Endothelial cell of umbilical vein (primary cell): ENCODE data around the gene CDH23. TPM values are rescaled to one million over a fixed set of nuclear protein-coding genes. Genes with fewer than 3 reads are reported as not detected.

Experiments used
- BruUV-seq: library from RNA; stranded (reverse); fragments of 400-500 nt; replicated peaks from 2 replicates; lab custom pipeline; 2021; lab: Mats Ljungman, UMichigan
- CTCF ChIA-PET: fragments of 300-600, 350-600 bp; sonication (Branson Sonifier 250); formaldehyde crosslinking; loops from one replicate; lab custom pipeline; 2021; ENCODE audit warnings: antibody characterized with exemption, inconsistent platforms; lab: Charles Lee
- POLR2A ChIA-PET: fragments of 300-600, 350-600 bp; sonication (Branson Sonifier 250); formaldehyde crosslinking; loops from one replicate; lab custom pipeline; 2021; ENCODE audit warnings: antibody characterized with exemption, inconsistent platforms; lab: Charles Lee
- DNase-seq: peaks from one replicate; pipeline ENCODE4 v3.0.0-alpha.2; 2011; ENCODE audit warnings: low read depth, low spot score
- FAIRE-seq: peaks from 2 replicates; lab custom pipeline; 2011; peaks lifted over from hg19 to GRCh38; lab: Jason Lieb, UNC
- H2AFZ ChIP-seq: 2 replicates; pipeline ENCODE4 v1.6.0; 2012; ENCODE audit warnings: low read depth, low read length, control low read depth, inconsistent platforms
- H3K27ac ChIP-seq: 2 replicates; pipeline ENCODE4 v1.5.1; 2011; ENCODE audit warnings: low read depth, mild to moderate bottlenecking, control low read depth, low read length, moderate library complexity; ENCODE audit not compliant: insufficient read depth
- H3K27me3 ChIP-seq, 2 experiments: 2 replicates each; pipeline versions ENCODE4 v1.6.0 to v1.6.1; 2011; ENCODE audit warnings: low read length in 2 of 2, mixed read lengths in 1 of 2; ENCODE audit not compliant: control insufficient read depth in 2 of 2, insufficient read depth in 2 of 2
- H3K36me3 ChIP-seq, 2 experiments: 2 replicates in 1 of 2; 3 replicates in 1 of 2; pipeline ENCODE4 v1.5.1; 2011; ENCODE audit warnings: low read length in 2 of 2, mild to moderate bottlenecking in 1 of 2, moderate library complexity in 1 of 2; ENCODE audit not compliant: control insufficient read depth in 2 of 2, insufficient read depth in 2 of 2; ENCODE audit errors: extremely low read depth in 1 of 2
- H3K4me1 ChIP-seq: 3 replicates; pipeline ENCODE4 v1.5.1; 2011; ENCODE audit warnings: mild to moderate bottlenecking, low read length; ENCODE audit not compliant: control insufficient read depth, insufficient read depth; ENCODE audit errors: extremely low read depth
- H3K4me2 ChIP-seq: 2 replicates; pipeline ENCODE4 v1.6.1; 2011; ENCODE audit warnings: low read length, control low read depth, mixed read lengths; ENCODE audit not compliant: insufficient read depth
- H3K4me3 ChIP-seq, 3 experiments: fragments of 200-600 bp in 1 of 3; sonication (generic), shearing (Covaris generic) in 1 of 3; replicated peaks in 1 of 3; 2 replicates each; pipeline ENCODE4 v1.5.1; 2011 to 2016; ENCODE audit warnings: control low read depth in 3 of 3, low read length in 3 of 3, mild to moderate bottlenecking in 2 of 3, inconsistent platforms in 1 of 3, low read depth in 1 of 3, moderate library complexity in 1 of 3; ENCODE audit not compliant: insufficient read depth in 1 of 3
- H3K79me2 ChIP-seq: 2 replicates; pipeline ENCODE4 v1.6.0; 2012; ENCODE audit warnings: low read length, inconsistent platforms; ENCODE audit not compliant: control insufficient read depth, insufficient read depth
- H3K9ac ChIP-seq: replicated peaks from 2 replicates; pipeline ENCODE3; 2011; ENCODE audit warnings: low read length, control low read depth; ENCODE audit not compliant: insufficient read depth; ENCODE audit errors: extremely low read depth
- H3K9me1 ChIP-seq: replicated peaks from 3 replicates; pipeline ENCODE4 v1.6.0; 2011; ENCODE audit warnings: mild to moderate bottlenecking, low read length; ENCODE audit not compliant: control insufficient read depth, insufficient read depth; ENCODE audit errors: extremely low read depth
- H3K9me3 ChIP-seq: replicated peaks from 2 replicates; pipeline ENCODE4 v1.5.1; 2012; ENCODE audit warnings: low read length, inconsistent platforms; ENCODE audit not compliant: control insufficient read depth, insufficient read depth
- H4K20me1 ChIP-seq: replicated peaks from 2 replicates; pipeline ENCODE3; 2011; ENCODE audit warnings: mild to moderate bottlenecking, low read length; ENCODE audit not compliant: control insufficient read depth, insufficient read depth; ENCODE audit errors: extremely low read depth
- CTCF ChIP-seq, 2 donors: IDR thresholded peaks; 1 replicate in 1 of 2; 2 replicates in 1 of 2; pipeline ENCODE4 v1.5.1; 2011; ENCODE audit warnings: low read length in 2 of 2, mild to moderate bottlenecking in 2 of 2, moderate library complexity in 2 of 2, control low read depth in 1 of 2, inconsistent platforms in 1 of 2, low read depth in 1 of 2; ENCODE audit not compliant: insufficient read depth in 1 of 2; ENCODE audit errors: extremely low read depth in 1 of 2
- EZH2 ChIP-seq: IDR thresholded peaks from 2 replicates; pipeline ENCODE4 v1.6.1; 2012; ENCODE audit warnings: borderline replicate concordance, low read depth, mild to moderate bottlenecking, moderate library complexity, low read length, inconsistent platforms; ENCODE audit not compliant: severe bottlenecking
- FOS ChIP-seq: IDR thresholded peaks from 2 replicates; pipeline ENCODE4 v1.6.1; 2011; ENCODE audit warnings: mild to moderate bottlenecking, low read length, moderate library complexity, borderline replicate concordance; ENCODE audit not compliant: insufficient read depth
- GATA2 ChIP-seq: IDR thresholded peaks from 2 replicates; pipeline ENCODE4 v1.7.0; 2011; ENCODE audit warnings: low read depth, mild to moderate bottlenecking, moderate library complexity, mixed read lengths, low read length; ENCODE audit not compliant: insufficient read length, insufficient read depth
- JUN ChIP-seq: IDR thresholded peaks from 2 replicates; pipeline ENCODE4 v1.6.1; 2011; ENCODE audit warnings: borderline replicate concordance, low read depth; ENCODE audit not compliant: insufficient read length, insufficient read depth
- MAX ChIP-seq: IDR thresholded peaks from 2 replicates; pipeline ENCODE4 v1.6.1; 2011; ENCODE audit not compliant: insufficient read depth, insufficient read length
- MYC ChIP-seq: IDR thresholded peaks from one replicate; pipeline ENCODE4 v1.6.1; 2011; ENCODE audit warnings: mild to moderate bottlenecking, low read depth, low read length
- POLR2A ChIP-seq: IDR thresholded peaks from 2 replicates; pipeline ENCODE4 v1.6.1; 2012; ENCODE audit warnings: low read depth, mild to moderate bottlenecking, control low read depth, low read length
- POLR2AphosphoS5 ChIP-seq: IDR thresholded peaks from 2 replicates; pipeline ENCODE4 v1.6.1; 2012; ENCODE audit warnings: low read depth, mild to moderate bottlenecking, control low read depth, low read length, moderate library complexity; ENCODE audit not compliant: insufficient read depth
- dilution Hi-C: fragments of 300-500 bp; cut with MboI; formaldehyde crosslinking; loops from one replicate; pipeline ENCODE4 v1.15.0; 2019; ENCODE audit warnings: low sequenced_read_pairs; ENCODE audit not compliant: extremely low pct_ligation_motif_present
- intact Hi-C: fragments of 100-400 bp; cut with micrococcal nuclease; formaldehyde crosslinking; loops from one replicate; pipeline ENCODE4 v1.10.0; 2022
- polyA plus RNA-seq, 4 experiments: library from polyadenylated mRNA; depleted of rRNA in 3 of 4; stranded (reverse) in 3 of 4; unstranded in 1 of 4; fragments of >200 nt; gene quantifications; 2 replicates each; pipeline versions ENCODE4 v1.2.1 to v1.2.3, GENCODE V29; 2011 to 2012; ENCODE audit warnings: missing spikeins in 1 of 4
- total RNA-seq: library from RNA; stranded (reverse); gene quantifications from 2 replicates; pipeline ENCODE4 v1.2.3, GENCODE V29; 2021

The CDH23 gene
- total and polyA plus RNA-seq, 2 donors (not counting 3 experiments of a cell fraction or from before 2014, with no cell fraction given) = not detected

- peaks cover 0 to 1% of the 10 kb centered on the region in 2 experiments for H3K27me3 ChIP-seq
- H3K9me3 ChIP-seq = no peaks in the 10 kb centered on the region
- no peak overlapping the region for H3K9ac ChIP-seq
- H4K20me1 ChIP-seq = no peaks in the 10 kb centered on the region
- no peak for FAIRE-seq
- BruUV-seq = no TSS peak
- CTCF ChIA-PET = no interaction called here
- H3K4me3 ChIP-seq = no peak overlapping the region
- POLR2A ChIA-PET = no interaction called here
- H3K4me1 ChIP-seq = no peaks in the 10 kb centered on the region
- H3K4me2 ChIP-seq = no peak overlapping the region
- TF ChIP-seq CTCF (IDR thresholded peaks at IDR 0.05; ENCODE audit: extremely low read depth in 1 of 2, insufficient read depth in 1 of 2, low read depth in 1 of 2, low read length in 2 of 2) (no peak), JUN (no peak), GATA2 (no peak), MYC (no peak), POLR2AphosphoS5 (no peak), EZH2 (no peak), POLR2A (no peak), FOS (no peak), MAX (no peak)
- H3K9me1 ChIP-seq = no peaks in the 10 kb centered on the region
- intact Hi-C loops = no loop called here
- no peak overlapping the region for H2AFZ ChIP-seq
- H3K79me2 ChIP-seq = no peaks in the 10 kb centered on the region
- no peaks in the 10 kb centered on the region for H3K36me3 ChIP-seq
- no peak for DNase-seq
- H3K27ac ChIP-seq = no peak overlapping the region
- dilution Hi-C loops = no loop called here
Measured at GRCh38 chr10:71472466-71472865, 75.7 kb downstream of the CDH23 start.
